GM19035 (cell line): ENCODE results near the gene PRDM8.
"Not testable (repeated sequence)": the region's sequence is repeated elsewhere in the genome, so short reads cannot be mapped to it uniquely, and the experiment has no call there.

ENCODE experiments used
- ATAC-seq: cut with Tn5 transposase; IDR thresholded peaks from one replicate; pipeline ENCODE4 v1.9.1; 2021; ENCODE audit not compliant: unreplicated experiment

The PRDM8 gene

GRCh38 chr4:80225595-80225994 is 28.3 kb downstream of the PRDM8 start:
- no peak for ATAC-seq

GRCh38 chr4:80226094-80226493 is 28.8 kb downstream of the PRDM8 start:
- ATAC-seq, result no peak

GRCh38 chr4:80228460-80228859 is 31.2 kb downstream of the PRDM8 start:
- no peak for ATAC-seq

- ATAC-seq, result no peak
These were observed 31.8 kb downstream of the PRDM8 start for GRCh38 chr4:80229128-80229527.

GRCh38 chr4:80229590-80229989 is 32.3 kb downstream of the PRDM8 start:
- peak; percentile 72 for ATAC-seq

GRCh38 chr4:80231180-80231579 is 33.9 kb downstream of the PRDM8 start:
- no peak for ATAC-seq

- no peak for ATAC-seq
These were observed 35.5 kb downstream of the PRDM8 start for GRCh38 chr4:80232707-80233370.

GRCh38 chr4:80233390-80233789 is 36.1 kb downstream of the PRDM8 start:
- ATAC-seq, result no peak

- no peak for ATAC-seq
These were observed 38.1 kb downstream of the PRDM8 start for GRCh38 chr4:80235451-80235850.

GRCh38 chr4:80237992-80238391 is 40.7 kb downstream of the PRDM8 start:
- no peak for ATAC-seq

- ATAC-seq, result no peak
These were observed 42.3 kb downstream of the PRDM8 start for GRCh38 chr4:80239480-80240150.

- ATAC-seq, result no peak
These were observed 43.7 kb downstream of the PRDM8 start for GRCh38 chr4:80240976-80241375.

- no peak for ATAC-seq
These were observed 46.1 kb downstream of the PRDM8 start for GRCh38 chr4:80243274-80244018.

GRCh38 chr4:80247484-80247883 is 50.2 kb downstream of the PRDM8 start:
- not testable (repeated sequence) for ATAC-seq

- ATAC-seq, result no peak
These were observed 51.8 kb downstream of the PRDM8 start for GRCh38 chr4:80249144-80249543.

- no peak for ATAC-seq
These were observed 55.1 kb downstream of the PRDM8 start for GRCh38 chr4:80252427-80252826.

- no peak for ATAC-seq
These were observed 55.6 kb downstream of the PRDM8 start for GRCh38 chr4:80252953-80253352.

- ATAC-seq, result no peak
These were observed 56.2 kb downstream of the PRDM8 start for GRCh38 chr4:80253510-80253909.
